Fibroblast of lung (primary cell): ENCODE measurements around the gene RHEBL1. TPM values are rescaled to one million over a fixed set of nuclear protein-coding genes. Genes with fewer than 3 reads are reported as not detected.

Source experiments
- DNase-seq, 2 donors: peaks; one replicate each; pipeline versions ENCODE4 v3.0.0 to v3.0.0-alpha.2; 2010; ENCODE audit warnings: low read depth in 2 of 2
- H2AFZ ChIP-seq: 2 replicates; pipeline ENCODE4 v1.5.1; 2012; ENCODE audit warnings: low read length, control low read depth, inconsistent platforms
- H3K27ac ChIP-seq: 2 replicates; pipeline ENCODE4 v1.5.1; 2011; ENCODE audit warnings: low read length, control low read depth; ENCODE audit not compliant: insufficient read depth
- H3K27me3 ChIP-seq: 2 replicates; pipeline ENCODE4 v1.5.1; 2011; ENCODE audit warnings: mild to moderate bottlenecking, low read length; ENCODE audit not compliant: control insufficient read depth, insufficient read depth
- H3K36me3 ChIP-seq: 2 replicates; pipeline ENCODE4 v1.5.1; 2011; ENCODE audit warnings: low read length; ENCODE audit not compliant: control insufficient read depth, insufficient read depth
- H3K4me1 ChIP-seq: 2 replicates; pipeline ENCODE4 v1.5.1; 2011; ENCODE audit warnings: low read length; ENCODE audit not compliant: control insufficient read depth, insufficient read depth; ENCODE audit errors: extremely low read depth
- H3K4me2 ChIP-seq: 2 replicates; pipeline ENCODE4 v1.5.1; 2011; ENCODE audit warnings: low read length, control low read depth; ENCODE audit not compliant: insufficient read depth; ENCODE audit errors: extremely low read depth
- H3K4me3 ChIP-seq, 4 experiments: fragments of 200-600 bp in 1 of 4; sonication (generic) in 1 of 4; replicated peaks in 1 of 4; 2 replicates each; pipeline ENCODE4 v1.5.1; 2011 to 2016; ENCODE audit warnings: low read length in 4 of 4, low read depth in 3 of 4, mild to moderate bottlenecking in 3 of 4, control low read depth in 2 of 4, inconsistent platforms in 1 of 4, mixed read lengths in 1 of 4; ENCODE audit not compliant: insufficient read depth in 1 of 4; ENCODE audit errors: control extremely low read depth in 1 of 4
- H3K79me2 ChIP-seq: 2 replicates; pipeline ENCODE4 v1.5.1; 2012; ENCODE audit warnings: mild to moderate bottlenecking, low read length, inconsistent platforms; ENCODE audit not compliant: control insufficient read depth, insufficient read depth
- H3K9ac ChIP-seq: 2 replicates; pipeline ENCODE4 v1.5.1; 2011; ENCODE audit warnings: mild to moderate bottlenecking, low read length, control low read depth; ENCODE audit not compliant: insufficient read depth
- H3K9me3 ChIP-seq: 2 replicates; pipeline ENCODE4 v1.5.1; 2012; ENCODE audit warnings: low read depth, low read length; ENCODE audit not compliant: control insufficient read depth, insufficient read depth
- H4K20me1 ChIP-seq: 2 replicates; pipeline ENCODE4 v1.5.1; 2011; ENCODE audit warnings: low read length; ENCODE audit not compliant: control insufficient read depth, insufficient read depth; ENCODE audit errors: extremely low read depth
- EZH2 ChIP-seq: IDR thresholded peaks from 2 replicates; pipeline ENCODE4 v1.5.1; 2012; ENCODE audit warnings: low read length, control low read depth, mild to moderate bottlenecking; ENCODE audit errors: missing control alignments
- polyA plus RNA-seq, 2 donors: library from polyadenylated mRNA; depleted of rRNA in 1 of 2; stranded (reverse) in 1 of 2; unstranded in 1 of 2; fragments of >200 nt; gene quantifications; 2 replicates each; pipeline ENCODE4 v1.2.1, GENCODE V29; 2011 to 2012; ENCODE audit warnings: missing spikeins in 1 of 2
- total RNA-seq: library from RNA; depleted of rRNA; stranded (reverse); fragments of >200 nt; gene quantifications from 2 replicates; pipeline ENCODE4 v1.2.1, GENCODE V29; 2014
- TF ChIP-seq, protein P1 (sequence below), 2 donors: IDR thresholded peaks in 1 of 2; conservative IDR thresholded peaks in 1 of 2; 1 replicate in 1 of 2; 2 replicates in 1 of 2; pipeline ENCODE4 v1.5.1; 2011 to 2012; ENCODE audit warnings: low read length in 2 of 2, control low read depth in 1 of 2, inconsistent platforms in 1 of 2, low read depth in 1 of 2, mild to moderate bottlenecking in 1 of 2

The RHEBL1 gene
- total and polyA plus RNA-seq, 2 donors (not counting 1 experiment from before 2014, with no cell fraction given) = 0.33 to 0.41 TPM

DNA sequence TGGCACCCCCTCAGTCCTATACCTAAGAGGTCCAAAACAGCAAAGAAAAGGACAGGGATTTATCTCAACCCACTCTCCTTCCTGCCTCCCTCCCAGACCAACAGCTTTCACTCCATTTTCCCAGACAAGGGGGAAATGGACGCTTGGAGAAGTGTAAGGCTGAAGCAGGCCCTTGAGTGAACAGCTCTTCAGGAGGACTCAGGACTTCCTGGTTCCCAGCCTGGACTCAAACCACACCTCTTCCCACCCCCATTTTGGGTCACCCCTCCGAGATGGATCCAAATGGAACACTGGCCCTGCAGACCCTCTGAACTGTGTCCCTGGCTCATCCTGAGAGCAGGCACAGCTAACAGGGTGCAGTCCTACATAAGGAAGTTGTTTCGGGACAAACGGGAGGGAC, 11.9 kb downstream of the RHEBL1 start:
- H4K20me1 ChIP-seq = peaks cover 8% of the 10 kb centered on the region
- H3K36me3 ChIP-seq = peaks cover 16% of the 10 kb centered on the region
- peaks cover 8% of the 10 kb centered on the region for H3K4me1 ChIP-seq
- no peaks in the 10 kb centered on the region for H3K27me3 ChIP-seq
- peak overlapping the region; percentile 52 for H3K9ac ChIP-seq
- H3K27ac ChIP-seq = no peak overlapping the region
- DNase-seq = no peak
- H2AFZ ChIP-seq = no peak overlapping the region
- TF ChIP-seq, protein P1, sequence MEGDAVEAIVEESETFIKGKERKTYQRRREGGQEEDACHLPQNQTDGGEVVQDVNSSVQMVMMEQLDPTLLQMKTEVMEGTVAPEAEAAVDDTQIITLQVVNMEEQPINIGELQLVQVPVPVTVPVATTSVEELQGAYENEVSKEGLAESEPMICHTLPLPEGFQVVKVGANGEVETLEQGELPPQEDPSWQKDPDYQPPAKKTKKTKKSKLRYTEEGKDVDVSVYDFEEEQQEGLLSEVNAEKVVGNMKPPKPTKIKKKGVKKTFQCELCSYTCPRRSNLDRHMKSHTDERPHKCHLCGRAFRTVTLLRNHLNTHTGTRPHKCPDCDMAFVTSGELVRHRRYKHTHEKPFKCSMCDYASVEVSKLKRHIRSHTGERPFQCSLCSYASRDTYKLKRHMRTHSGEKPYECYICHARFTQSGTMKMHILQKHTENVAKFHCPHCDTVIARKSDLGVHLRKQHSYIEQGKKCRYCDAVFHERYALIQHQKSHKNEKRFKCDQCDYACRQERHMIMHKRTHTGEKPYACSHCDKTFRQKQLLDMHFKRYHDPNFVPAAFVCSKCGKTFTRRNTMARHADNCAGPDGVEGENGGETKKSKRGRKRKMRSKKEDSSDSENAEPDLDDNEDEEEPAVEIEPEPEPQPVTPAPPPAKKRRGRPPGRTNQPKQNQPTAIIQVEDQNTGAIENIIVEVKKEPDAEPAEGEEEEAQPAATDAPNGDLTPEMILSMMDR (conservative IDR thresholded peaks at IDR 0.05 in 1 of 2, IDR thresholded peaks at IDR 0.05 in 1 of 2; ENCODE audit: low read depth in 1 of 2, low read length in 2 of 2) = no peak
- TF ChIP-seq EZH2 = no peak
- peak overlapping the region; percentile 99 for H3K4me2 ChIP-seq
- H3K79me2 ChIP-seq = peaks cover 76% of the 10 kb centered on the region
- H3K4me3 ChIP-seq = peak overlapping the region; percentile 65 to 96 (median 84)
- H3K9me3 ChIP-seq = no peaks in the 10 kb centered on the region

DNA sequence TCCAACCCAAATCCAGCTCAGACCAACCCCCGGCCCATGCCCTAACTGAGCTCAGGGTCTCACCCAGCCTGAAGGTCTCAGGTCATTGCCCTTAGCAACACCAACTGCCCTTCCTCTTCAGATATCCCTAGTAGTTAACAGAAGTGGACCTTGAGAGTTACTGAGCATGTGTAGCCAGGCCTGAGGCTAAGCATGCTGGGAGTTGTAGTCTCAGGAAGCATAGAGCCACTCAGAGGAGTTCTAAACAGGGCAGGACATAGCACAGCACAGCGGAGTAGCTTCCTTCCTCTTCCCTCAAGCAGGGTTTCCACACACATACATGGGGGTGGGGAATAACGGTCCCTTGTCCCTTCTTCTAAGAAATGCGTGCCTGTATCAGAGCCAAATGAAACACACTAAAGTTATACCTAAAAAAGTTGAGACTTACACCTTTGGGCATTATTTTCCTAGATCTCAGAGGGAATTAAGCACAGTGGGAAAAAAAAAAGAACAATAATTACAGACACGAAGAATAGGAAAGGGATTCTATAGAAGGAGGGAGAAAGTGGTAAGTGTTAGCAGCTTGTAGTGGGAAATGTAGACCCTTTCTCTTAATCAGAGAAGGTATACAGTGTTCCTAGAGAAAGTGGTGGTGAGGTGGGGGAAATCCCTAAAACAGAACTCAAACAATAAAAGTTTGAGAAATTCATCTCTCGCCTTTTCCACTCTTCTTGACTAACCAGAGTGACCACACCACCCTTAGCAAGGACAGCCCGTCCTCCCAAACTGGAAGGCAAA, 13.6 kb downstream of the RHEBL1 start:
- no peak overlapping the region for H3K27ac ChIP-seq
- H4K20me1 ChIP-seq = peaks cover 8% of the 10 kb centered on the region
- peaks cover 30% of the 10 kb centered on the region for H3K36me3 ChIP-seq
- H3K9ac ChIP-seq = no peak overlapping the region
- H3K4me1 ChIP-seq = peaks cover 8% of the 10 kb centered on the region
- peaks cover 78% of the 10 kb centered on the region for H3K79me2 ChIP-seq
- H3K4me2 ChIP-seq = peak overlapping the region; percentile 99
- peak overlapping the region in 2 of 4 experiments; percentile 86 to 96 for H3K4me3 ChIP-seq
- no peaks in the 10 kb centered on the region for H3K9me3 ChIP-seq
- no peaks in the 10 kb centered on the region for H3K27me3 ChIP-seq
- no peak overlapping the region for H2AFZ ChIP-seq
- TF ChIP-seq EZH2 = no peak
- TF ChIP-seq, protein P1 (conservative IDR thresholded peaks at IDR 0.05 in 1 of 2, IDR thresholded peaks at IDR 0.05 in 1 of 2; ENCODE audit: low read depth in 1 of 2, low read length in 2 of 2) = no peak
- DNase-seq = peak; percentile 68 to 77

DNA sequence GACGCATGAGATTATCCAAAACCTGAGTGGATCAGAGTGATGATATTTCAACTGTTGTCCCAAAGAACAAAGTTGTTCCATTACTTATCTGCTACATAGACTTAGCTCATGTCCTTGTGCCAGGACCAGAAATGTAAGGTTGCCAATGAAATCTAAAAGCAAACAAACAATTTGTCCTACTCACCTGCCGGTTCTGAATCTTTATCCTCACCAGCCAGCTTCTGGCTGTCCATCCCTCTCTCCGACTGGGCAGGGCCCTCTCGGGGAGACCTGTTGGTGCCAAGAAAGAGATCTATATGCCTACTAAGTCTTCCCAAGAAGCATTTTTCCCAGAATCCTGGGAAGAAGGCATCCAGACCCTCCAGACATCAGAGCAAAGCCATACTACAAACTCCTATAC, 14.7 kb downstream of the RHEBL1 start:
- no peak overlapping the region for H3K4me2 ChIP-seq
- H3K27me3 ChIP-seq = no peaks in the 10 kb centered on the region
- DNase-seq = no peak
- no peak overlapping the region for H2AFZ ChIP-seq
- peaks cover 36% of the 10 kb centered on the region for H3K36me3 ChIP-seq
- H3K9me3 ChIP-seq = no peaks in the 10 kb centered on the region
- TF ChIP-seq EZH2 = no peak
- TF ChIP-seq, protein P1 (conservative IDR thresholded peaks at IDR 0.05 in 1 of 2, IDR thresholded peaks at IDR 0.05 in 1 of 2; ENCODE audit: low read depth in 1 of 2, low read length in 2 of 2) = no peak
- peaks cover 8% of the 10 kb centered on the region for H3K4me1 ChIP-seq
- H4K20me1 ChIP-seq = peaks cover 8% of the 10 kb centered on the region
- H3K27ac ChIP-seq = no peak overlapping the region
- H3K9ac ChIP-seq = no peak overlapping the region
- H3K79me2 ChIP-seq = peaks cover 72% of the 10 kb centered on the region
- no peak overlapping the region for H3K4me3 ChIP-seq
